Fibroblast of skin of right biceps (primary cell): ENCODE measurements around the gene PRSS57.
"Not testable (repeated sequence)": the region's sequence is repeated elsewhere in the genome, so short reads cannot be mapped to it uniquely, and the experiment has no call there.

Source experiments
- DNase-seq: peaks from one replicate; pipeline ENCODE4 v3.0.0-alpha.2; 2013

PRSS57 gene

DNA sequence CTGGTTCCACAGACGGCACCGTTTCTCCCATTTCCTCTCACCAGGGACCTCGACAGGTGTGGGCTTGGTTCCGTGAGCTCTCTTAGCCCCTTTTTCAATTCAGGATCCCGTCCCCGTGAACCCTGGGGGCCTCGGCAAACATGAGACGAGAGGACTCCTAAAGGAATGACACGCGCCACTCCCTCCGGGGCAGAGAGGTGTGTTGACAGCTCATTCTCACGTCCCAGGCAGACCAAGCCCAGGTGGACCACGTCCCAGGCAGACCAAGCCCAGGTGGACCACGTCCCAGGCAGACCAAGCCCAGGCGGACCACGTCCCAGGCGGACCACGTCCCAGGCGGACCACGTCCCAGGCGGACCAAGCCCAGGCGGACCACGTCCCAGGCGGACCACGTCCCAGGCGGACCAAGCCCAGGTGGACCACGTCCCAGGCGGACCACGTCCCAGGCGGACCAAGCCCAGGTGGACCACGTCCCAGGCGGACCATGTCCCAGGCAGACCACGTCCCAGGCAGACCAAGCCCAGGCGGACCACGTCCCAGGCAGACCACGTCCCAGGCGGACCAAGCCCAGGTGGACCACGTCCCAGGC is 28.2 kb downstream of the PRSS57 start:
- DNase-seq: not testable (repeated sequence)

- peak; percentile 74 for DNase-seq
Measured at GRCh38 chr19:664913-665443, 30.3 kb downstream of the PRSS57 start.

DNA sequence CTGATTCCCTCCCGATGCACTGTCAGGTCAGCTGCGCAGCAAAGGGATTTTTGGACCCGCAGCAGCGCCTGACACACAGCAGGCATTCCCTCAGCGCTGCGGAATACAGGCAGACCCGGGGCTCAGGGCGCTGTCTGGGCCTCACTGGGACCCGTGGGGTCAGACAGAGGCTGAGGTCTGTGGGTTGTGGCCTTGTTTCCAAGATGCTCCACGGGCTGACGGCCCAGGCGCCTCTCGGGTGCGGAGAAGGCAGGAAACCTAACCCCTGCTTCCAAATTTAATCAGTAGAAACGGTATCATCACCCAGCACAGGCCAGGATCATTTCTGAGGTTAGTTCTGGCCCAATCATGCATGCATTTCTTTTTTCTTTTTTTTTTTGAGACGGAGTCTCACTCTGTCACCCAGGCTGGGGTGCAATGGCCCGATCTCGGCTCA is 31.6 kb downstream of the PRSS57 start:
- DNase-seq: no peak

GRCh38 chr19:662962-663681 is 32.1 kb downstream of the PRSS57 start, which contains the start of gene RNF126:
Gene RNF126, minus strand, starts transcription at chr19:663214. Its CDS starts 93 bp downstream, at chr19:663121.
- peak; percentile 94 for DNase-seq

DNA sequence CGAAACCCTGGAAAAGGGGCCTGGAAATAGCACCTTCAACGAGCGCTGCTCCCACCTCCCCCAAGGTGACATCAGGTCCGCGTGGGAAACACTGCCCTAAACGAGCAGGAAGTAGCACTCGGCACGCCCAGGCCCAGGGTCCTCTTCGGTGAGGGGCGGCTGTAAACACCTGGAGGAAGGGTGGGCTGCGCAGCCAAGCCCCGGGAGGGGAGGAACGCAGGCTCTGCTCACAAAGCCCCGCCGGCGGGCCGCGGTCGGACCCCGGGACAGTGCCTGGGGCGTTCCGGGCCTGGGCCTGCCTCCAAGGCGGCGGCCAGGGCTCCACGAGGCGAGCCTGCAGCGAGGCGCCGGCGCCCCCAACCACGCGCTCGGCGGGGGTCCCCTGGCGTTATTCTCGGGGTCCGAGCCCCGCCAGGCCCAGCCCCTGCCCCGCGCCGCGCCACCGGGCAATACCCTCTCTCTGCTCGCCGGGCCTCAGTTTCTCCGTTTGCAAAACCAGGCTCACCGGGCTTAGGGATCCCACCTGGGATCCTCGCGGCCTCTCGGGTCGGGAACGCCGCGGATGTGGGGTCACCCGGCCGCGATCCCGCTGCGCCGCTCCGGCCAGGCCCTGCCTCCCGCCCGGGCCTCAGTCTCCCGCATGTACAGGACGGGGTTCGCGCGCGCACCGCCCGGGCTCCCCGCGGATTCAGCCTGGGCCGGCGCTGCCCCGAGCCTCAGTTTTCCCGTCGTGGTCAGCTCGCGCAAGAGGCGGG is 32.9 kb downstream of the PRSS57 start:
- peak; percentile 53 for DNase-seq

DNA sequence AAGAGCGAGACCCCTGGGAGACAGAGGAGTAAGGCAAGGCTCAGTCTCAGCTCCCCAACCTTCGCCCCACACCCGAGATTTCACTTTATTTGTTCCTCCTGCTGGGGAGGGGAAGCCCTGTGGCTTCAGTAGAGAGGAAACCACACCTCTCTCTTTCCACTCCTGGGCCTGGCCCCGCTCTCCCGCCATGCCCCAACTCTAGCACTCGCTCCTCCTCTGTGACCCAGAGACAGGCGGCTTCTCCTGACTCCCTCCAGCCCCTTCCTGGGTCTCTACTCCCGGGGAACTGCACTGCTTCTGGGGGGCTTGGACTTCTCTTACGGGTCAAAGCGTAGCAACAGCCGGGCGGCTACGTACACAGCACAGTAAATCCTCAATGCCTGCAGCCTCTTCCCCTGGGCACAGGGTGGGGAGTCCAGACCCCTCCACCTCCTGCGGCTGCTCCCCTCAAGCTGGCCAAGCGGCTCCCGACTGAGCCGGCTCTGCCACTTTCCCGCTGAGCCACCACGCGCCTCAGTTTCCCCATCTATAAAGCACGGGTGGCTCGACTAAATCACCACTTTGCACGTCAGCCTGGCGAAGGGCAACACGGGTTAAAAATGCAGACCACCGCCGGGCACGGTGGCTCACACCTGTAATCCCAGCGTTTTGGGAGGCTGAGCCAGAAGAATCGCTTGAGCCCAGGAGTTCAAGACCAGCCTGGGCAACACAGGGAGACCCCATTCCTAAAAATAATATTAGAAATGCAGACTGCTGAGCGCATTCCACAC is 33.6 kb downstream of the PRSS57 start:
- no peak for DNase-seq

- DNase-seq: no peak
Measured at GRCh38 chr19:660793-661426, 34.3 kb downstream of the PRSS57 start.

DNA sequence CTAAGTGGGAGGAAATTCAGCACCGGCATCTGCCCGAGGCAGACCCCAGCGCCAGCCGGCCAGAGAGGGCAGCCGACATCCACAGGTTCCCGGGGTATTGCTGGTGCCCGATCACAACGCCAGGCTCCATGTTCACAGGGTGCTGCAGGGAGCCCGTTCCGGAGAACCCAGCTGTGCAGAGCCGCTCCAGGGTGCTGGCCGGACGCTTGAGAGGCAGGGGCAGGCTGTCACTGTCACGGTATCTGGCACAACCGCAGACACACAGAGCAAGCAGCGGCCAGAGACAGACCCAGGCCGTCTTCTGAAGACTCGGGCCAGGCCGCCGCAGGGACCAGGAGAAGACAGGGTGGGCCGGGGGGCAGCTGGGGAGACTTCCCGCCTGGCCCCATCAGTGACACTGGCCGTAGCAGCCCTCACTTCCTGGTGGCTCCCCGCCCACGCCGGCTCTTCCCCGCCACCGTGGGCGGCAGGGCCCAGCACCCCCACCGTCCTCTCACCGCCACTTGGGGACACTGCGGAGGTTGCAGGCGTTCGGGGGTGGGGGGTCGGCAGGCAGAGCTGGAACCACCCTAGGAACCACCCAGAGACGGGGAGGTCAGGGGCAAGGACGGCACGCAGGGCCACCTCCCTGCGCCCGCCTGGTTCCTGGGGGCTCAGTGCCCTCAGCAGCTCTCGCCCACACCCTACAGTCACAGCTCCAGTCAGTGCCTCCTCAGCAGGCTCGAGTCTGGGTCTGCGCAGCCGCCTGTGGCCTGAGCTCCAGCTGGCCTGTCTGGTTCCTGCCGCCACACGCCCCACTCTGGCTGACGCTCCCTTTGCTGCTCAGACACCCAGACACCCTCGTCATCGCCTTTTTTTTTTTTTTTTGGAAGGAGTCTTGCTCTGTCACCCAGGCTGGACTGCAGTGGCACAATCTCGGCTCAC is 36.1 kb downstream of the PRSS57 start:
- no peak for DNase-seq

DNA sequence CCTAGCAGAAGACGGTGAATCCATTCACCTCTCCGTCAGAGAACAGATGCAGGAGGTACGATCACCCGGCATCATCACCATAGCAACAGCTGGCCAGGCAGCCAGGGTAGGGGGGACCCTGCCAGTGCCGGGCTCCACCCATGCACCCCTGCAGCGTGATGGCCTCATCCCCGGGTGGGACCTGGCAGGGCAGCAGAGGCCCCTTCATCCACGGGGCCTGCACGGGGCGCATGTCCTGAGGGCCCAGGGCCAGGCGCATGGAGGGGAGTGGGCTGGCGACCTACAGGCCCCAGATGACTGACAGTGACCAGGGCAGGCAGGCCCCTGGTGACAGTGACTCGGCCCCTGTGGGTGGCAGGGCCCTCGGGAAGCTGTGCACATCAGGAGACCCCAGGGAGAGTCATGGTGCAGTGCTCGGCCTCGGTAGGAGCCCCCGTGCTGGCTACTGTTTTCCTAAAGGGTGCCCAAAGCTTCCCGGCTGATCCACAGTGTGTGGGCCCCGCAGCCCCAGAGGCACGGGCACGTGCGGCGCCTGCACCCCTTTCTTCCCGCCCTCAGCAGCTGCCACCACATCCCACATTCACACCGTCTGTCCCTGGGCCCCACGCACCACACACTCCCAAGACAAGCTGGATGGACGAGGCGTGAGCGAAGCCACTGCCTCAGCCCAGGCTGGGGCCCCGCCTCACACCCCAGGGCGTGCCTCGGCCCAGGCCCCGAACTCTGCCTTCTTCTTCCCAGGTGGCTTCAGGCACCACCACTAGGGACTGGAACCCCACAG is 37.0 kb downstream of the PRSS57 start:
- DNase-seq: no peak

DNA sequence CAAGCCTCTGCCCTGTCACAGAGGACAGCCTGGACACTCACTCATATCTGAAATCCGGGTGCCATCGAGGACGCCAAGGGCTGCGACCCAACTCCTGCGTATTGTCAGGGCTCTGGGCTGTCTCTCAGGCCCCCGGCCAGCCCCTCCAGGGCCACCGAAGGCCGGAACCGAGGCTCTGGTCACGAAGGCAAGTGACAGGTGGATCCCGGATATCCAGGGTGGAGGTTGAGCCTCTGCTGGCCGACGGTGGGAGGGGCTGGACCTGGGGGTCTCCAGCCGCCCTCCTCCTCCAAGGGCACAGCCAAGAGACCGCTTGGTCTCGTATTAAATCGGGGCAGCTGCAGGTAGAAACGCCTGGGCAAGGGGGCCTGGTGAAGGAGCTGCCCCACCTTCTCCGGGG is 37.6 kb downstream of the PRSS57 start:
- DNase-seq: no peak

DNA sequence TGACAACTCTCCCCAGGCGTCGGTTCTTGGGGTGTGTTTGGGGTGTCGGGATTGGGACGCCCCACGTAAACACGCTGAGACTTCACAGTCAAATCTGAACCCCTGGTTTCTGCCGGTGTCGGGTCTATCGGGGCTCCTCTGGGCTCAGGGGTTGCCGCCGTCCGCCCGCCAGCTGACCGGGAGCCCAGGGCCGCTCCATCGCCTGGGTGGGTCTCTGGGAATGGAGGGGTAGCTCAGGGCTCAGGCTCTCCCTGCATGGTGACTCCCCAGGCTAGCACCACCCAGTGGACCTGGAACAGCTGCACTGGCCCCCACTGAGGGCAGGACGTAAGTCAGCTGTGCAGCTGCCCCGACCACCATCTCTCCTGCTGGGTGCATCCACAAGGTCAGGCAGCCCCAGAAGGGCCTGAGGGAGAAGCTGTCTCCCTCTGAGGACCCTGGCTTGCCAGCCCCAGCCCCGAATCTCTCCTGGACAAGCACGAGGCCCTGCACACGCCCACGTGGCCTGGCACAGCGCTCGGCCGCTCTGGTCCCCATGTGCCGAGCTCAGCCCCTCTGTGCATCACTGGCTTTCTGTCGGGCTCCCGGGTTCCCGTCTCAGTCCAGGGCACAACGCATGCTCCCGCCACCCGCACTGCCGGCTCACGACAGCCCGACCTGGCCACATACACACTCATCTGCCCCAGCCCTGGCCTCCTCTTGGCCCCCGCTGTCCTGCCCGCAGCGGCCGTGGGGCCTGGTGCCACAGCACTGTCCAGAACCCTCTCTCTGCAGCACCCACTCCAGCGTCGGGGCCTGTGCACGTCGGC is 38.3 kb downstream of the PRSS57 start:
- DNase-seq: no peak

DNA sequence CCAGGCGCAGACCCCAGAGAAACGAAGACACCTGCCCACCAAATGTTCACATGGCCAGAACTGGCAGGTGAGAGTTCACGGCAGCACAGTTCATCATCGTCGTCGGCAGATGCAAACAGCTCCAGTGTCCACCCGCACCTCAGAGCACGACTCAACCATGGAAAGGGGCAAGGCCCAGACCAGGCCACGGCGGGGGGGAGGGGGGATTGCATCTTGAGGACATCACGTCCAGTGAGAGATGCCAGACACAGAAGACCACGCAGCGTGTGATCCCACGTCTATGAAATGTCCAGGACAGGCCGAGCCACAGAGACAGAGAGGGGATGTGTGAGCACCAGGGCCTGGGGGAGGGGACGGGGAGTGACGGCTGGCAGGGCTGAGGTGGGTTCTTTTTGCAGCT is 39.6 kb downstream of the PRSS57 start:
- DNase-seq: no peak

DNA sequence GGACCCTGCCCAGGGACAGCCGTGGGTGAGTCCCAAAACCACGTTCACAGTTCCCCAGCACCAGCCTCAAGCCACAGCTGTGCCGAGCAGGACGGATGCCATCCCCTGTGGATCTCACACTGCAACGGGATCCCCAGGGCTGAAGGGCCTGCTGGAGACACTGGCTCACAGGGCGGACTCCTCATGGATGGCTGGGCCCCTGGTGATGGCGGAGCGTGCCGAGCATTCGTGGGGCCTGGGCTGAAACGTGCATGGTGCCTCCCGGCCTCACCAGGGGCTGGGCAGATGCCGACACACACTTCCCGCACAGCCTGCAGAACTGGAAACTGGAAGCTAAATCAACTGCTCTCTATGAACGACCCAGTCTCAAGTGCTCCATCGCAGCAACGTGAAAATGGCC is 41.8 kb downstream of the PRSS57 start:
- no peak for DNase-seq

DNA sequence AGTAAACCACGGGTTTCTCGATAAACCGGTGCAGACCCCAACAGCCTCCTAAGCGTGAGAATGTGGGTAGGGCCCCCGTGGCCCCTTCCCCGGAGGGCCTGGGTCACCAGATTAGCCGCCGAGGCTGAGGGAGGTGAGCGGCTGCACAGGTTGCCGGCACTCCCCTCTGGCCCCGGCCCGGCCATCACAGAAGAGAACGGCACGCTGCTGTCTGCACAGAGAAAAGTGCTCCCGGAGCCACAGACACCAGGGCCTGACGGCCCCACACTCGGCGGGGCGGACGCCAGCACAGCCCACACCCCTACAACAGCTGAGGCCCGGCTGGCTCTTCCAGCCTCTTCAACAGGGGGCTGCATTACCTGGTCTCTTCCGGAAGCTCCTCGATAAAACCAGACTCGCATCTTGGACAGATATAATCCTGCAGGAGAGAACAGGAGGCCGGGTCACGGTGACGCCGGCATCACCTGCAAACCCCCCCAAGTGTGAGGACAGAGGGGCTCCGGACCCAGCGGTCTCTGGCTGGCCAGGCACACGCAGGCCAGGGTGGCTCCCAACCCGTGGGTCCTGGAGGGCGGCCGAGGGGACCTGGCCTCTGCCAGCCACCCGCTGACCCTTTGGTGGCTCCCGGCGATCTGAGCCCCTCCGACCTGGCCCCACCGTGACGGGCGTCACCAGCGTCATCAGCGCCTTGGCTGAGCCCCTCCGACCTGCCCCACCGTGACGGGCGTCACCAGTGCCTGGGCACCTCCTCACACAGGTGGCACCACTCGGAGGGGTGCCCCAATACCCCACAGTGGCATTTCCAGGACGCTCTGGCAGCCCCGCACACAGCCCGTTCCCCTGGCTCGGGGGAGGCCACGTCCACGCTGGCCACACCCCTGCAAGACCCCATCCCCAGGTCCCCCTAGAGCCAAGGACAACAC is 42.5 kb downstream of the PRSS57 start:
- DNase-seq: no peak

DNA sequence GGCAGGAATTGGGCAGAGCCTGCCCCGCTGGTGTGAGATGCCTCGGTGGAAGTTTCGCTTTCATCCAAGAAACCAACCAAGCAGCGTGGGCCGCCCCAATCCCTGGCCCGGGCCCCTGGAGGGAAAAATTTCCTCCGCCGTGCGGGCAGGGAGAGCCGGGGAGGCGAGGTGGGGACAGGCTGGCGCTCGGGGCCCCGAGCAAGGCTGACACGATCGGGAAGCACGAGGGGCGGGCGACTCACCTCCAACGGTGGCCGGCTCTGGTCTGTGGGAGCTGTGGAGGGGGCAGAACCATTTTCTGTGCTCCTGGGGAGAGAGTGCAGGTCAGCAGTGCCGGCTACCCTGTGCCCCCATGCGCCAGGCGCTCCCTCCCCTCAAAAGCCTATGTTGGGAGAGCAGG is 43.3 kb downstream of the PRSS57 start:
- no peak for DNase-seq

DNA sequence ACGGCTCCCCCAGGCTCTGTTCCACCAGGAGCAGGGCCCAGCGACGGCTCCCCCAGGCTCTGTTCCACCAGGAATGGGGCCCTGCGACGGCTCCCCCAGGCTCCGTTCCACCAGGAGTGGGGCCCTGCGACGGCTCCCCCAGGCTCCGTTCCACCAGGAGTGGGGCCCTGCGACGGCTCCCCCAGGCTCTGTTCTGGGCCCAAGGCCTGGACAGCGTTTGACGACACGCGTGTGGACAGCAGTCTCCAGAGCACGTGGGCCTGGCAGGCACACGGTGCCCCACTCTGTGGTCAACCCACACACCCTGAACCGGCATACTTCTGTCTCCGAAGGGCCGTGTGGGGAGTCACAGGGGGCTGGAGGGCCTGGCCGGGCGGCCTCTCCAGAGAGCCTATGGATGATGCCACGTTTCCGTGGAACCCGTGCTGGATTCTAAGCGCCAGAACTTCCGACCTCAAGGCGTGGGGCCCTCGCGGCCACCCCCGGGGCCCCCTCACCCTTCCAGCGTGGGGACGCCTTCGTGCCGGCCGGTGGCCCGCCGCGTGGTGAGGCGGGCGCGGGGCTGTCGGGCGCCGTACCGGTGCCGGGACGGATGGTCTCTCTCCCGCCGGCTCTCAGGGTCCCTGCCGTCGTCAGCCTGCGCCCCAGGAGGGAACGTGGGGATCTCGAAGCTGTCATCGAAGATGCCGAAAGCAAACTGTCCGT is 44.0 kb downstream of the PRSS57 start:
- DNase-seq: no peak

DNA sequence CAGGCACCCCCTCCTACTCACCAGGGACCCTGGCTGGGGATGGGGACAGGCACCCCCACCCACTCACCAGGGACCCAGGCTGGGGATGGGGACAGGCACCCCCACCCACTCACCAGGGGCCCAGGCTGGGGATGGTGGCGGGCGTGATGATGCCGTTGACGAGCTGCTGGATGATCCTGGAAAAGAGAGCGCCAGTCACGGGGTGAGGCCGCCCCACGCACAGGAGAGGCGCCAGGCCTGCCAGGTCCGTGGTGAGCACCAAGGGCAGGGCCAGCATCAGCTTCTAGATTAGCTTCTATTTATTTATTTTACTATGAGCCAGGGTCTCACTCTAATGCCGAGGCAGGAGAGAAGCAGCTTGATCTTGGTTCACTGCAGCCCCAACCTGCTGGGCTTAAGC is 45.1 kb downstream of the PRSS57 start:
- no peak for DNase-seq
